ENCODE results near the gene CEP89. TPM values are rescaled to one million over a fixed set of nuclear protein-coding genes. Genes with fewer than 3 reads are reported as not detected.

CEP89 gene
- total RNA-seq, 1 donor from 2014 or later, result 9.7 TPM

Other genes starting within 250 kb of the CEP89 start
- gene SLC7A9, start 102.2 kb downstream of the CEP89 start, total RNA-seq, result not detected
- 0.32 TPM for gene FAAP24, start 284 bp upstream of the CEP89 start, total RNA-seq
- gene RHPN2, start 92.9 kb upstream of the CEP89 start, total RNA-seq, result 0.67 TPM
- gene GPATCH1, start 109.2 kb upstream of the CEP89 start, total RNA-seq, result 5.2 TPM
- gene WDR88, start 160.2 kb upstream of the CEP89 start, total RNA-seq, result not detected
- 22.4 TPM for gene LRP3, start 222.4 kb upstream of the CEP89 start, total RNA-seq